ENCODE measurements around the gene PIK3C3.
"Not testable (repeated sequence)": the region's sequence is repeated elsewhere in the genome, so short reads cannot be mapped to it uniquely, and the experiment has no call there.

Gene PIK3C3

GRCh38 chr18:42080340-42080739 lies 125.3 kb downstream of the PIK3C3 start:
- DNase-seq = no peak

GRCh38 chr18:42082415-42083234 lies 127.6 kb downstream of the PIK3C3 start:
- DNase-seq = no peak

DNA sequence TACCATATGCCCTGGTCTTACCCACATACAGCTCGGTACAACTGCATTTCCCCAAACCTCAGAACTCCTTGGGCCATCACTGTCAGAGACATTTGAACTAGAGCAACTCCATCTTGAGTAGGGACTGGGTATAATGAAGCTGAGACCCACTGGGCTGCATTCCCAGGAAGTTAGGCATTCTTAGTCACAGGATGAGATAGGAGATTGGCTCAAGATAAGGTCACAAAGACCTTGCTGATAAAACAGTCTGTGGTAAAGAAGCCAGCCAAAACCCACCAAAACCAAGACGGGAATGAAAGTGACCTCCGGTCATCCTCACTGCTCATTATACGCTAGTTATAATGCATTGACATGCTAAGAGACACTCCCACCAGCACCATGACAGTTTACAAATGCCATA lies 131.3 kb downstream of the PIK3C3 start:
- DNase-seq = no peak

GRCh38 chr18:42087235-42087634 lies 132.2 kb downstream of the PIK3C3 start:
- DNase-seq = no peak

DNA sequence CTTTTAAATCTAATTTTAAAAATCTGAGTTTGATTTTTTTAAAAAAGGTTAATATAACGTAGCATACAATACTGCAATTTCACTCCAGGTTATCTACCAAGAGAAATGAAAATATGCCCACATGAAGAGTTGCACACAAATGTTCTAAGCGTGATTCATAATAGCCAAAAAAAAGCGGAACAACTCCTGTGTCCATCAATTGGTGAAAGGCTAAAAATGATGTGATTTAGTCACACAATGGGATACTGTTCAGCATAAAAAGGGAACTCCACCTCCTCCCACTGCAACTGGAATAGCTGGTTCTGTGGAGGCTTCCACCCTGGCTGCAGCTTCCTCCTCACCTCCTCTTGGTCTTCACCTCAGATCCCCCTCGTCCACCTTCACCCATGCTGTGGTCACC lies 132.8 kb downstream of the PIK3C3 start:
- no peak for DNase-seq

GRCh38 chr18:42092848-42093247 lies 137.8 kb downstream of the PIK3C3 start:
- DNase-seq = no peak

GRCh38 chr18:42094875-42095274 lies 139.8 kb downstream of the PIK3C3 start:
- DNase-seq = no peak

DNA sequence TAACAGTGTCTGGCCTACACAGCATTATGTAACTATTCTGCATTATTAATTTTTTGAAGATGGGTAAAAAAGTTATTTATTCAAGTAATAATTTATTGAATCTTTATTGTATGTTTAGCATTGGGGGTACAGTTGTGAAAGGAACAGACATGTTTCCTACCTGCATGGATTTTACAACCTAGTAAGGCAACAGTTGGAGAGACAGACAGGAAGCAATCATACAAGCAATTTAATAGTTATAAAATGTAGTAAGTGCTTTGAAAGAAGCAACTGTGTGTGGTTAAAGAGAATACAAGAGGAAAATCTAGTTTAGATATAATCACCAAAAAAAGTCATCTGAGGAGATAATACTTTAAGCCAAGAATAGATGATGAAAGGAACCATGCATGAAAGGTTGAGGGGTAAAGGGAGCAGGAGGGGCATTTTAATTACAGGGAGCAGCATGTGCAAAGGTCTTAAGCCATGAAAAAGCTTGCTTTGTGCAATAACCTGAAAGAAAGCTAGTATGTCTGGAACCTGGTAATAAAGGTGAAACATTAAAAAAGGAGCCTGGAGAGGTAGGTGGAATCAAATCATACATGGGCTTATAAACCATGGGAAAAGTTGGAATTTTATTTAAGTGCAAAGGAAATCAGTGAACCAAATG lies 140.8 kb downstream of the PIK3C3 start:
- no peak for DNase-seq

DNA sequence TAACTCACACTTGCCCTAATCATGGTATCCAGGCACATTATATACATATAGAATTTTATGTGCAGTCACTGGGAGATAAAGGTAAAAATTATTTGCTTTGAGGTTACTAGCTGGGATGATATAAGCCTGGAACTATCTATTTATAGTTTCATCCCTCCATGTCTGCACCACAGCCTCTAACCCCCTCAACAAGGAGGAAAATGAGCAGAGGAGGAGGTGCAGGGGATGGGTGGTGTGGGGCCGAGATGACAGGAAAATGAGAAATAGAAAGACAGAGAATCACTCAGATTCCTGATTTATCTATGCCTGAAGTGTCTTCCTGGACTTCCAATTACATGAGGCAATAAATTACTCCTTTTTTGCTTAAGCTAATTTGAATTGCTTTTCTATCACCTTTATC lies 145.2 kb downstream of the PIK3C3 start:
- DNase-seq = no peak

- DNase-seq = no peak
Observed at GRCh38 chr18:42100911-42101310, 145.9 kb downstream of the PIK3C3 start.

DNA sequence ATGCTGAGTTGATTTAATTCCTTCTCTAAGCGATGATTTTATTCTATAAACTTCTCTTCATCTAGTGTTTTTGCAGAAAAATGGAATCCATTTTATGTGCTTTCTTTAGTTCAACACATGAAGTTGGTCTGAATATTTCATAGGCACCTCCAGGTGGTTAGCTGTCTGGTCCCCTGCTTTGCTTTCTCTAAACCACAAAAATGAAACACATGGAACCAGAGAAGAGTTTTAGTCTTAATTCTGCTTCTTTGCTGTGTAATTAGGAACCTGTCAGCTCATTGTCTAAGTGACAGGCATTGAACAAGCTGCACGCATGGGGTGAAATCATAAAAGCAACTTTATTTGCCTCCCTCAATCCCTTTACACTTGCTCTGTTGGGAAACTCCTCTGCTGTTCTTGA lies 150.4 kb downstream of the PIK3C3 start:
- DNase-seq = no peak

GRCh38 chr18:42106784-42107183 lies 151.8 kb downstream of the PIK3C3 start:
- no peak for DNase-seq

DNA sequence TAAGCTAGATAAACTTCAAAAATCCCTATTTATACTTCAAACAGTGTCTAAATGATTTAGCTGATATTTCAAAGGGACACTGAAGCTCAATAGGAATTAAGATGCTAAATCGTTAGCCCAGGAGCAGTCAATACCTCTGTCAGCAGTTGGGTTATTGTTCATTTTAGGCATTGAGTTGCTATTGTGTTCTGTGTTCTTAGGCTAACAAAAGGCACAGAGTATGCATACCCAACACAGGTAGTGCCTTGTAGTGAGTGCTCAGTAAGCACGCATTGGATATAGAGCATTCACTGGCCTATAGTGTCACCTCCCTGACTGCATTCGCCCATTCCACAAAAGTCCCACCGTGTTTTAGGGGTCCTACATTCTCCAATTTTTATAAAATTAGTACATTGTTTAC lies 152.3 kb downstream of the PIK3C3 start:
- DNase-seq = no peak

GRCh38 chr18:42107691-42108450 lies 152.8 kb downstream of the PIK3C3 start:
- no peak for DNase-seq

- not testable (repeated sequence) for DNase-seq
Observed at GRCh38 chr18:42112147-42112546, 157.1 kb downstream of the PIK3C3 start.

DNA sequence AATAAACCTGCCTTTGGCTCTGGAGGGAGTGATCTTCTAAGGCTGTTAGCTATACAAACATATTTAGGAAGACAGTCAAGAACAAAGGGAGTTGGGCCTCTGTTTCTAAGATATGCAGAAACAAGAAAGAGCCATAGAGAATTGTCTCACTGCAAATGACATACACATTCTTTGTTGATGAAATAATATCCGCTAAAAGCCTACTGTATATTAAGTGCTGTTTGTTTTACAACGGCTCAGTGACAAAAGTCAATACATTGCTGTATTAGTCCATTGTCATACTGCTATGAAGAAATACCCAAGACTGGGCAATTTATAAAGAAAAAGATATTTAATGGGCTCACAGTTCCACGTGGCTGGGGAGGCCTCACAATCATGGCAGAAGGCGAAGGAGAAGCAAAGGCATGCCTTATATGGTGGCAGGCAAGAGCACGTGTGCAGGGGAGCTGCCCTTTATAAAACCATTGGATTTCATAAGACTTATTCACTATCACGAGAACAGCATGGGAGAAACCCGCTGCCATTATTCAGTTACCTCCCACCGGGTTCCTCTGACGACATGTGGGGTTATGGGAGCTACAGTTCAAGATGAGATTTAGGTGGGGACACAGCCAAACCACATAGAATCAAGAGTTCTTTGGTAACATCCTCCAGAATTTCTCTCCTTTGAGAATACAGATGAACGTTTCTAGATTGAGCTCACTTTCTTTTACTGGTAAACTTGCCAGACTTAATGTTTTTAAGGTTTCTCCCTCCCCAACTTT lies 157.8 kb downstream of the PIK3C3 start:
- DNase-seq = no peak

DNA sequence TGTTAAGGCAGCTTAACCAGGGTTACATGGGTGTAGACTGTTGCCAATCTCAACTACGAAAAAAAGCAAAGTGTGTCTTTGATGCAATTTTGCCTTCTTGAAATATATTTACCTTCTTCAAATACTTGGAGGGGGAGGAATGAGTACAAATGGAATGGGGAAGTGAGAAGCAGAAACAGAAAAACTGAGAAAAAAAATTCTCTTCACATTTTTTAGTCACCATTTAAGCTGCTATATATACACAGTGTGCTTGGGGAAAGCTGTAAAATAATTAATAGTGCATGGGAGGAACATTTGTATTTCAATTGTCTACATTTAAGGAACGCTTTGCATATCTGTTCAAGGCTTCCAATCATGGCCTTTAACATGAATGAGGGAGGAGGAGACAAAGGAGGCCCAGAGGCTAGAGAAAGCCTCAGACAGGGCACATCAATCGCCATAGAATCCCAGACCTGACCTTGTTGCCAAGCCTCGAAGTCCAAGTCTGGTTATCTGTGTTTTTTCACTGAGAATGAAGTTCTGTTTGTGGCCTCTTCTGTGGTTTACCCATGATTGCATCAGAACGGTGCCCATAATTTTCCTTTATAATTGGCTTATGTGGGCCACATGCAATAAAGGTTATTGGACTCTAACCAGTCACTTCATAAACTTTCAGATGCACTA lies 158.6 kb downstream of the PIK3C3 start:
- DNase-seq = no peak

DNA sequence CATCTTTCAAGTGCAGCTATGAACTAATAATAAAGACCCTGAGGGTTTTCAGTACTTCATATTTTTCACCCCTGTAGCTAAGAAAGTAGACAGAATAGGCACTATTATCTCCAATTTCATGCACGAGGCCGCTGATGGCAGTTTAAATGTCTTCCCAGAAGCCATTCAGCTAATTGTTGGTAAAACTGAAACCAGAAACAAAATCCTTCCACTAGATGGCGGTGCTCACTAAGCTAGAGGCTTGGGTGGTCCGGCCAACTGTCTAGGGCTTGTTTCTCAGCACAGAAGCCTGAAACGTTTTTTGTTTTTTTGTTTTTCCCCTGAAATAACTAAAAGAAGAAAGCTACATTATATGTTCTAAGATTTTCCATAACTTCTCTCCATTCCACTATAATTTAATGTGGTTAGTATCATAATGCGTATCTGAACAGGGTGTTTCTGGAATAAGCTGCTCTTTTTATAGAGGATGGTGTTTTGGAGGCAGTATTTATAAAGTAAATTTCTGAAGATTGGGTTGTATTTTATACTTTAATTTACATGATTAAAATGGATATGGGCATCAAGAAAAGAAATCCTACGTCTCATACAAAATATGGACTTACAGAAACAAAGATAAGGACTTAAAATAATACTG lies 159.4 kb downstream of the PIK3C3 start:
- DNase-seq = peak; percentile 61

DNA sequence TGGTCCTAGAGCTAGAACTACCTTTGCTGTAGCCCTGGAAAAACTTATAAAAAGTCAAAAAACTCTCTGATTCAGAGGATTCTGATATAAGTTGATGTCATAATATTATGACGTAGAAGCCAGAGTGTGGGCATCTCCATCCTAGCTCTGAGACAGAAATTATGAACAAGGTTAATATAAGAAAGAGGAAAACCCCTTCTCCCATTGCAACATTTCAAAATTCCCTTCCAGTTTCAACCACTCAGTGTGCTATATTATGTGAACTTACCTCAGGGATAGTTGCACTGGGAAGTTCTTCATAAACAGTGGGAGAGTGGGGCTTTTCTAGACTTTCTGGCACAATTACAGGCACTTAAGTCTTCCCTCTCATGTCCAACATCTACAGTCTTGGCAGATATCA lies 171.6 kb downstream of the PIK3C3 start:
- no peak for DNase-seq

GRCh38 chr18:42131066-42131929 lies 176.3 kb downstream of the PIK3C3 start:
- DNase-seq = peak; percentile 58

GRCh38 chr18:42131930-42132244 lies 176.9 kb downstream of the PIK3C3 start:
- DNase-seq = no peak

All from DMS 273 treated with DMSO at 0.1 percent for 48 hours (cell line).